ENCODE results near the gene PADI6.

DNA sequence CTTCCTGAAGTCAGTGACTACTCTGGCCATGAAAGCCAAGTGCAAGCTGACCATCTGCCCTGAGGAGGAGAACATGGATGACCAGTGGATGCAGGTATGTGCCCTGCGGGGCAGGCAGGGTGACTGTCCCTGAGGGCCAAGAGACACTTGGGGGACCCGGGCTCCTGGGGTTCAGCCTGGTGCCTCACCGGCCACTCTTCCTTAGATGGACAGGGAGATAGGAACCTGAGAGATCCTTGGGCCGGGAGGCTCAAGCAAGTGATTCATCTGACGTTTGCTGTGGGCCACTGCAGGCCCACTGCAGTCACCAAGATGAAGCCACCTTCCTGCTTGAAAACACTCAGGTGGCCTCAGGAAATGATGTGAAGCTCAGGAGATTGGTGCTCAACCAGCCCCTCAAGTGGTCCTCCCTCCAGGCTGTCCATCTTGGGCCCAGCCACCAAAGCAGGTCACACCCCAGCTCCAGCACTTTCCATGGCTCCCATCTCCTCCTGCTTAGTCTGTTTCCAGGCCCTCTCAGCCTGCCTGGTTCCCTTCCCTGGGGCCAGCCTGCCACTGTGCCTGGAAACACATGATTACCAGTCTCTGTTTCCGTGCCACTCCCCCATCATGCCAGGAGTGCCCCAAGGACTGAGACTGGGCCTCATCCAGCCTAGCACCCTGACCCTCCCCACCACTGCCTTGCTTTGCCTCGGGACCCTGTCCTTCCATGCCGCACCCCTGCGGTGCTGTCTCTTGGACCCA lies 25.8 kb upstream of the PADI6 start:
- TF ChIP-seq, protein P1, sequence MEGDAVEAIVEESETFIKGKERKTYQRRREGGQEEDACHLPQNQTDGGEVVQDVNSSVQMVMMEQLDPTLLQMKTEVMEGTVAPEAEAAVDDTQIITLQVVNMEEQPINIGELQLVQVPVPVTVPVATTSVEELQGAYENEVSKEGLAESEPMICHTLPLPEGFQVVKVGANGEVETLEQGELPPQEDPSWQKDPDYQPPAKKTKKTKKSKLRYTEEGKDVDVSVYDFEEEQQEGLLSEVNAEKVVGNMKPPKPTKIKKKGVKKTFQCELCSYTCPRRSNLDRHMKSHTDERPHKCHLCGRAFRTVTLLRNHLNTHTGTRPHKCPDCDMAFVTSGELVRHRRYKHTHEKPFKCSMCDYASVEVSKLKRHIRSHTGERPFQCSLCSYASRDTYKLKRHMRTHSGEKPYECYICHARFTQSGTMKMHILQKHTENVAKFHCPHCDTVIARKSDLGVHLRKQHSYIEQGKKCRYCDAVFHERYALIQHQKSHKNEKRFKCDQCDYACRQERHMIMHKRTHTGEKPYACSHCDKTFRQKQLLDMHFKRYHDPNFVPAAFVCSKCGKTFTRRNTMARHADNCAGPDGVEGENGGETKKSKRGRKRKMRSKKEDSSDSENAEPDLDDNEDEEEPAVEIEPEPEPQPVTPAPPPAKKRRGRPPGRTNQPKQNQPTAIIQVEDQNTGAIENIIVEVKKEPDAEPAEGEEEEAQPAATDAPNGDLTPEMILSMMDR (IDR thresholded peaks at IDR 0.05), result no peak
- no peak for TF ChIP-seq POLR2A (IDR thresholded peaks at IDR 0.05)
